Measurements from ENCODE around the gene HPS3.

HPS3 gene

GRCh38 chr3:149162007-149162406 lies 32.6 kb downstream of the HPS3 start:
- Histone ChIP-seq H3K27ac (no peak overlapping the region), H3K4me3 (no peak overlapping the region)
- TF ChIP-seq, protein P1, sequence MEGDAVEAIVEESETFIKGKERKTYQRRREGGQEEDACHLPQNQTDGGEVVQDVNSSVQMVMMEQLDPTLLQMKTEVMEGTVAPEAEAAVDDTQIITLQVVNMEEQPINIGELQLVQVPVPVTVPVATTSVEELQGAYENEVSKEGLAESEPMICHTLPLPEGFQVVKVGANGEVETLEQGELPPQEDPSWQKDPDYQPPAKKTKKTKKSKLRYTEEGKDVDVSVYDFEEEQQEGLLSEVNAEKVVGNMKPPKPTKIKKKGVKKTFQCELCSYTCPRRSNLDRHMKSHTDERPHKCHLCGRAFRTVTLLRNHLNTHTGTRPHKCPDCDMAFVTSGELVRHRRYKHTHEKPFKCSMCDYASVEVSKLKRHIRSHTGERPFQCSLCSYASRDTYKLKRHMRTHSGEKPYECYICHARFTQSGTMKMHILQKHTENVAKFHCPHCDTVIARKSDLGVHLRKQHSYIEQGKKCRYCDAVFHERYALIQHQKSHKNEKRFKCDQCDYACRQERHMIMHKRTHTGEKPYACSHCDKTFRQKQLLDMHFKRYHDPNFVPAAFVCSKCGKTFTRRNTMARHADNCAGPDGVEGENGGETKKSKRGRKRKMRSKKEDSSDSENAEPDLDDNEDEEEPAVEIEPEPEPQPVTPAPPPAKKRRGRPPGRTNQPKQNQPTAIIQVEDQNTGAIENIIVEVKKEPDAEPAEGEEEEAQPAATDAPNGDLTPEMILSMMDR (IDR thresholded peaks at IDR 0.05) = no peak
- no peak for DNase-seq (ENCODE audit: low spot score)

GRCh38 chr3:149163066-149163465 lies 33.6 kb downstream of the HPS3 start:
- no peak for DNase-seq (ENCODE audit: low spot score)
- Histone ChIP-seq H3K27ac (no peak overlapping the region), H3K4me3 (no peak overlapping the region)
- TF ChIP-seq, protein P1 (IDR thresholded peaks at IDR 0.05) = no peak

- Histone ChIP-seq H3K27ac (no peak overlapping the region), H3K4me3 (no peak overlapping the region)
- TF ChIP-seq, protein P1 (IDR thresholded peaks at IDR 0.05) = no peak
- DNase-seq (ENCODE audit: low spot score) = no peak
Measured at GRCh38 chr3:149167898-149168297, 38.5 kb downstream of the HPS3 start.

DNA sequence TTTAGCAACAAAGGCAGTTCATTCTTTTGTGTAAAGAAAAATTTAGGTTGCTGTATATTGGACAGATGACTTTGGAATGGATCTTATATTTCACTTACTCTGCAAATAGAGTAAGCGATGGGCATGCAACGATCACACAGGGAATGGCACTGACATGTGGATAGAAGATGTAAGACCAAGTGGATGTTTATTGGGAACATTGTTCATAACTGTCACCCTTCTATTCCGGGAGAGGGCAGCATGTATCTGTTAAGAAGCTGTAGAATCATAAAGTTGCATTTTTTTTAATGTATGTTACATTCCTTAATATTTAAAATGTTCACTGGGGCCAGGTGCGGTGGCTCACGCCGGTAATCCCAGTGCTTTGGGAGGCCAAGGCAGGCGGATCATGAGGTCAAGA lies 41.2 kb downstream of the HPS3 start:
- DNase-seq (ENCODE audit: low spot score) = no peak
- TF ChIP-seq, protein P1 (IDR thresholded peaks at IDR 0.05) = no peak
- no peak overlapping the region for H3K27ac ChIP-seq
- H3K4me3 ChIP-seq = no peak overlapping the region

DNA sequence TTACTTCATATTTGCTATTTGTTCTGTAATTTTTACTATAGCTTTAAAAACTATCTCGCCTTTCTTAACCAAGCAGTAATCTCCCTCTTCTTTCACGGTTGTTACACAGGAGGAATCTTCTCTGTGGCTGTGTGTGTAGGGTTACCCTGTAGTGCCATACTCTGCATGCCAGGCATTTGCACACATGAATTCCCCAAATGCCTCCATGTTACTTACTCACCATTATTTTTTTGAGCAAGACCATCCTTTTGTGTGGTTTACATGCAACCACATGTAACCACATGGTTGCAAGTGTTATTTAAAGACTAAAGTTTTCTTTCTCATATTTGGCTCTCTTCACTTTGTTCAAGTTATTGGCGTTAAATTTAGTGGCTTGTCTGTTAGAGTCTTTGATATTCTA lies 45.5 kb downstream of the HPS3 start:
- no peak for DNase-seq (ENCODE audit: low spot score)
- H3K27ac ChIP-seq = no peak overlapping the region
- TF ChIP-seq, protein P1 (IDR thresholded peaks at IDR 0.05) = no peak
- H3K4me3 ChIP-seq = no peak overlapping the region

GRCh38 chr3:149177122-149177521 lies 47.7 kb downstream of the HPS3 start:
- H3K4me3 ChIP-seq = no peak overlapping the region
- TF ChIP-seq, protein P1 (IDR thresholded peaks at IDR 0.05) = no peak
- H3K27ac ChIP-seq = no peak overlapping the region
- DNase-seq (ENCODE audit: low spot score) = no peak

DNA sequence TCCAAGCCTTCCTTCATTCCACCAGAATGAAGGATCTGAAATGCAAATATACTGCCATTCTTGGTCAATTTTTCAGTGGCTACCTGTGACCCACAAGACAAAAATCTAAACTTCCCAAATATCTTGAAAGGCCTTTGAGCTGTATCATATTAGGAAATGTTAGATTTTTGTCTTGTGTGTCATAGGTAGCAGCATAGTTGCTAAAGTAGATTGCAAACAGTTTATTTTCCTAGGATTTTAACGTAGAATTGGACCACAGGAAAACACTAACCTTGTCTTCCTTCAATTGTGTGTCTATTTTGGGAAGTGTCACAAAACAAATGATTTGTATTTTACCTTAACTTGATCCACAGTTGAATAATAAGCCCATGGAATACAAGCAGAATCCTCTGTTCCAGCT lies 49.8 kb downstream of the HPS3 start:
- Histone ChIP-seq H3K27ac (peak overlapping the region in 1 of 2 donors; percentile 71), H3K4me3 (no peak overlapping the region)
- TF ChIP-seq, protein P1 (IDR thresholded peaks at IDR 0.05) = no peak
- DNase-seq (ENCODE audit: low spot score) = no peak

Data from coronary artery (tissue), 2 donors.